TTC549 (cell line): Measurements from ENCODE around the gene GNG7.
"Not testable (repeated sequence)": the region's sequence is repeated elsewhere in the genome, so short reads cannot be mapped to it uniquely, and the experiment has no call there.

Experiments
- FAIRE-seq: peaks from 2 replicates; lab custom pipeline; 2012; peaks lifted over from hg19 to GRCh38; lab: Jason Lieb, UNC

GNG7 gene

GRCh38 chr19:2726904-2727639 is 24.6 kb upstream of the GNG7 start:
- FAIRE-seq = no peak

GRCh38 chr19:2726160-2726855 is 23.8 kb upstream of the GNG7 start:
- FAIRE-seq = no peak

- no peak for FAIRE-seq
Measured at GRCh38 chr19:2724148-2724557, 21.7 kb upstream of the GNG7 start.

GRCh38 chr19:2723747-2724146 is 21.3 kb upstream of the GNG7 start:
- no peak for FAIRE-seq

GRCh38 chr19:2723345-2723715 is 20.8 kb upstream of the GNG7 start:
- no peak for FAIRE-seq

- FAIRE-seq = no peak
Measured at GRCh38 chr19:2722541-2723344, 20.2 kb upstream of the GNG7 start.

GRCh38 chr19:2721570-2722540 is 19.4 kb upstream of the GNG7 start:
- FAIRE-seq = no peak

- no peak for FAIRE-seq
Measured at GRCh38 chr19:2720777-2721569, 18.5 kb upstream of the GNG7 start, which contains the start of gene DIRAS1. TSS of gene DIRAS1 (minus strand) at chr19:2721372. CDS start at chr19:2717806, 3,566 bp downstream.

- no peak for FAIRE-seq
Measured at GRCh38 chr19:2719920-2720776, 17.7 kb upstream of the GNG7 start.

GRCh38 chr19:2719232-2719735 is 16.8 kb upstream of the GNG7 start:
- FAIRE-seq = no peak

GRCh38 chr19:2717638-2718541 is 15.4 kb upstream of the GNG7 start:
- FAIRE-seq = no peak

GRCh38 chr19:2716722-2717637 is 14.5 kb upstream of the GNG7 start:
- no peak for FAIRE-seq

- FAIRE-seq = no peak
Measured at GRCh38 chr19:2716275-2716650, 13.8 kb upstream of the GNG7 start.

- no peak for FAIRE-seq
Measured at GRCh38 chr19:2715470-2716274, 13.2 kb upstream of the GNG7 start.

- FAIRE-seq = no peak
Measured at GRCh38 chr19:2714531-2715269, 12.2 kb upstream of the GNG7 start.

- not testable (repeated sequence) for FAIRE-seq
Measured at GRCh38 chr19:2714102-2714501, 11.6 kb upstream of the GNG7 start.
